Measurements from ENCODE around the gene FAM184B. TPM values are rescaled to one million over a fixed set of nuclear protein-coding genes. Genes with fewer than 3 reads are reported as not detected.

FAM184B gene
- total RNA-seq, 1 experiment from 2014 or later: 0.17 TPM

DNA sequence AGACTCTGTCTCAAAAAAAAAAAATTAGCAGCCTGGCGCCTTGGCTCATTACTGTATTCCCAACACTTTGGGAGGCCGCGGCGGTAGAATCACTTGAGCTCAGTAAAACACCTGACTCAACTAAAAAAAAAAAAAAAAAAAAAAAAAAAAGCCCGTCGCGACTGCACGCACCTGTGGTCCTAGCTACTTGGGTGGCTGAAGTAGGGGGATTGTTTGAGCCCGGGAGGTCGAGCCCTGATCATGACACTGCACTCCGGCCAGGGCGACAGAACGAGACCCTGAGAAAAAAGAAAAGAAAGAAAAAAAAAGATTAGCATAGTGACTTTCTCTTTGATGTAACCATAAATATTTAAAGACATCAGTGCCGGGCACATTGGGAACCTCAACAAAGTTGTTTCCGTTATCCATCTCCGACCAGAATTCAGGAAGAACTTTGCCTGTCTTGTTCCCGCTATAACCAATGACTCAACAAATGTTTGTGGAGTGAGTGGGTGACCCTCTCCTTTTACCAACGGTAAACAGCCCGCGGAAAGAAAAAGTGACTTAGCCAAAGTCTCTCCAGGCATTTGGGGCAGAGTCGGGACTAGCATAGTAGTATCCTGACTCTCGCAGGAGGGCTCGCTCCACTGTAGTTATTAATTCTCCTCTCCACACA, 167.5 kb downstream of the FAM184B start:
- no peaks in the 10 kb centered on the region for H3K27me3 Mint-ChIP-seq (ENCODE audit: low read depth)
- ChIA-PET POLR2A (interaction anchor here (0.5 to 1.2 kb wide), 5 partner anchors 34 to 979 kb away, joined by 3 to 5 read pairs (median 4); no protein-coding TSS in a partner anchor), CTCF (interaction anchor here (0.6 to 1.1 kb wide), 7 partner anchors 19 to 220 kb away, joined by 3 to 4 read pairs (median 3); partner anchors contain the start of gene LAP3)
- H3K27ac Mint-ChIP-seq: peak overlapping the region; percentile 91
- ATAC-seq (peak; percentile 60), DNase-seq (ENCODE audit: low spot score) (no peak)
- H3K4me1 Mint-ChIP-seq: peaks cover 17% of the 10 kb centered on the region
- no peak for TF ChIP-seq ETV6 (CRISPR knock-in tag; IDR thresholded peaks at IDR 0.05)
- no peak for TF ChIP-seq ZNF532 (CRISPR knock-in tag; IDR thresholded peaks at IDR 0.05; ENCODE audit: borderline replicate concordance)
- no peaks in the 10 kb centered on the region for H3K9me3 Mint-ChIP-seq
- peaks cover 12% of the 10 kb centered on the region for H3K36me3 Mint-ChIP-seq
- peak overlapping the region; percentile 99 for H3K4me3 Mint-ChIP-seq

GRCh38 chr4:17605236-17605635, 176.2 kb downstream of the FAM184B start:
- H3K4me3 Mint-ChIP-seq: no peak overlapping the region
- POLR2A ChIA-PET: no interaction called here
- no peaks in the 10 kb centered on the region for H3K4me1 Mint-ChIP-seq
- no peak for DNase-seq (ENCODE audit: low spot score)
- H3K36me3 Mint-ChIP-seq: peaks cover 17% of the 10 kb centered on the region
- no peak overlapping the region for H3K27ac Mint-ChIP-seq
- CTCF ChIA-PET: no interaction called here
- no peak for ATAC-seq
- no peaks in the 10 kb centered on the region for H3K27me3 Mint-ChIP-seq (ENCODE audit: low read depth)
- no peaks in the 10 kb centered on the region for H3K9me3 Mint-ChIP-seq
- no peak for TF ChIP-seq ZNF317 (CRISPR knock-in tag; IDR thresholded peaks at IDR 0.05; ENCODE audit: borderline replicate concordance, low read depth)
- TF ChIP-seq ERG (CRISPR knock-in tag; IDR thresholded peaks at IDR 0.05): no peak
- TF ChIP-seq, protein P1, sequence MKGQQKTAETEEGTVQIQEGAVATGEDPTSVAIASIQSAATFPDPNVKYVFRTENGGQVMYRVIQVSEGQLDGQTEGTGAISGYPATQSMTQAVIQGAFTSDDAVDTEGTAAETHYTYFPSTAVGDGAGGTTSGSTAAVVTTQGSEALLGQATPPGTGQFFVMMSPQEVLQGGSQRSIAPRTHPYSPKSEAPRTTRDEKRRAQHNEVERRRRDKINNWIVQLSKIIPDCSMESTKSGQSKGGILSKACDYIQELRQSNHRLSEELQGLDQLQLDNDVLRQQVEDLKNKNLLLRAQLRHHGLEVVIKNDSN (CRISPR knock-in tag; IDR thresholded peaks at IDR 0.05): no peak
- no peak for TF ChIP-seq GRHL2 (CRISPR knock-in tag; IDR thresholded peaks at IDR 0.05; ENCODE audit: insufficient replicate concordance, severe bottlenecking)
- TF ChIP-seq FOXP1 (CRISPR knock-in tag; IDR thresholded peaks at IDR 0.05; ENCODE audit: borderline replicate concordance): no peak
- TF ChIP-seq FOXJ3 (CRISPR knock-in tag; IDR thresholded peaks at IDR 0.05; ENCODE audit: borderline replicate concordance): no peak
- no peak for TF ChIP-seq ATF3 (CRISPR knock-in tag; conservative IDR thresholded peaks at IDR 0.05)
- TF ChIP-seq NFE2L1 (CRISPR knock-in tag; IDR thresholded peaks at IDR 0.05): no peak
- TF ChIP-seq, protein P2, sequence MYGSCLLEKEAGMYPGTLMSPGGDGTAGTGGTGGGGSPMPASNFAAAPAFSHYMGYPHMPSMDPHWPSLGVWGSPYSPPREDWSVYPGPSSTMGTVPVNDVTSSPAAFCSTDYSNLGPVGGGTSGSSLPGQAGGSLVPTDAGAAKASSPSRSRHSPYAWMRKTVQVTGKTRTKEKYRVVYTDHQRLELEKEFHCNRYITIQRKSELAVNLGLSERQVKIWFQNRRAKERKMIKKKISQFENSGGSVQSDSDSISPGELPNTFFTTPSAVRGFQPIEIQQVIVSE (CRISPR knock-in tag; IDR thresholded peaks at IDR 0.05; ENCODE audit: borderline replicate concordance): no peak
- TF ChIP-seq, protein P3, sequence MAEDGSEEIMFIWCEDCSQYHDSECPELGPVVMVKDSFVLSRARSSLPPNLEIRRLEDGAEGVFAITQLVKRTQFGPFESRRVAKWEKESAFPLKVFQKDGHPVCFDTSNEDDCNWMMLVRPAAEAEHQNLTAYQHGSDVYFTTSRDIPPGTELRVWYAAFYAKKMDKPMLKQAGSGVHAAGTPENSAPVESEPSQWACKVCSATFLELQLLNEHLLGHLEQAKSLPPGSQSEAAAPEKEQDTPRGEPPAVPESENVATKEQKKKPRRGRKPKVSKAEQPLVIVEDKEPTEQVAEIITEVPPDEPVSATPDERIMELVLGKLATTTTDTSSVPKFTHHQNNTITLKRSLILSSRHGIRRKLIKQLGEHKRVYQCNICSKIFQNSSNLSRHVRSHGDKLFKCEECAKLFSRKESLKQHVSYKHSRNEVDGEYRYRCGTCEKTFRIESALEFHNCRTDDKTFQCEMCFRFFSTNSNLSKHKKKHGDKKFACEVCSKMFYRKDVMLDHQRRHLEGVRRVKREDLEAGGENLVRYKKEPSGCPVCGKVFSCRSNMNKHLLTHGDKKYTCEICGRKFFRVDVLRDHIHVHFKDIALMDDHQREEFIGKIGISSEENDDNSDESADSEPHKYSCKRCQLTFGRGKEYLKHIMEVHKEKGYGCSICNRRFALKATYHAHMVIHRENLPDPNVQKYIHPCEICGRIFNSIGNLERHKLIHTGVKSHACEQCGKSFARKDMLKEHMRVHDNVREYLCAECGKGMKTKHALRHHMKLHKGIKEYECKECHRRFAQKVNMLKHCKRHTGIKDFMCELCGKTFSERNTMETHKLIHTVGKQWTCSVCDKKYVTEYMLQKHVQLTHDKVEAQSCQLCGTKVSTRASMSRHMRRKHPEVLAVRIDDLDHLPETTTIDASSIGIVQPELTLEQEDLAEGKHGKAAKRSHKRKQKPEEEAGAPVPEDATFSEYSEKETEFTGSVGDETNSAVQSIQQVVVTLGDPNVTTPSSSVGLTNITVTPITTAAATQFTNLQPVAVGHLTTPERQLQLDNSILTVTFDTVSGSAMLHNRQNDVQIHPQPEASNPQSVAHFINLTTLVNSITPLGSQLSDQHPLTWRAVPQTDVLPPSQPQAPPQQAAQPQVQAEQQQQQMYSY (CRISPR knock-in tag; IDR thresholded peaks at IDR 0.05): no peak
- TF ChIP-seq NFYB (CRISPR knock-in tag; conservative IDR thresholded peaks at IDR 0.05; ENCODE audit: low read depth): no peak
- TF ChIP-seq ZMAT4 (CRISPR knock-in tag; IDR thresholded peaks at IDR 0.05): no peak
- TF ChIP-seq RELA (CRISPR knock-in tag; IDR thresholded peaks at IDR 0.05; ENCODE audit: borderline replicate concordance): no peak
- TF ChIP-seq, protein P4, sequence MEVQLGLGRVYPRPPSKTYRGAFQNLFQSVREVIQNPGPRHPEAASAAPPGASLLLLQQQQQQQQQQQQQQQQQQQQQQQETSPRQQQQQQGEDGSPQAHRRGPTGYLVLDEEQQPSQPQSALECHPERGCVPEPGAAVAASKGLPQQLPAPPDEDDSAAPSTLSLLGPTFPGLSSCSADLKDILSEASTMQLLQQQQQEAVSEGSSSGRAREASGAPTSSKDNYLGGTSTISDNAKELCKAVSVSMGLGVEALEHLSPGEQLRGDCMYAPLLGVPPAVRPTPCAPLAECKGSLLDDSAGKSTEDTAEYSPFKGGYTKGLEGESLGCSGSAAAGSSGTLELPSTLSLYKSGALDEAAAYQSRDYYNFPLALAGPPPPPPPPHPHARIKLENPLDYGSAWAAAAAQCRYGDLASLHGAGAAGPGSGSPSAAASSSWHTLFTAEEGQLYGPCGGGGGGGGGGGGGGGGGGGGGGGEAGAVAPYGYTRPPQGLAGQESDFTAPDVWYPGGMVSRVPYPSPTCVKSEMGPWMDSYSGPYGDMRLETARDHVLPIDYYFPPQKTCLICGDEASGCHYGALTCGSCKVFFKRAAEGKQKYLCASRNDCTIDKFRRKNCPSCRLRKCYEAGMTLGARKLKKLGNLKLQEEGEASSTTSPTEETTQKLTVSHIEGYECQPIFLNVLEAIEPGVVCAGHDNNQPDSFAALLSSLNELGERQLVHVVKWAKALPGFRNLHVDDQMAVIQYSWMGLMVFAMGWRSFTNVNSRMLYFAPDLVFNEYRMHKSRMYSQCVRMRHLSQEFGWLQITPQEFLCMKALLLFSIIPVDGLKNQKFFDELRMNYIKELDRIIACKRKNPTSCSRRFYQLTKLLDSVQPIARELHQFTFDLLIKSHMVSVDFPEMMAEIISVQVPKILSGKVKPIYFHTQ (CRISPR knock-in tag; IDR thresholded peaks at IDR 0.05): no peak
- no peak for TF ChIP-seq ZNF219 (CRISPR knock-in tag; IDR thresholded peaks at IDR 0.05; ENCODE audit: borderline replicate concordance)

Data from WTC11 (cell line).